ENCODE data around the gene C8B. TPM values are rescaled to one million over a fixed set of nuclear protein-coding genes. Genes with fewer than 3 reads are reported as not detected.

Gene C8B
- polyA plus RNA-seq, 1 donor from 2014 or later = not detected

- Histone ChIP-seq H3K4me3 (ENCODE audit: low read length) (no peak overlapping the region), H3K9me2 (ENCODE audit: insufficient read depth, low read length) (no peaks in the 10 kb centered on the region), H3K9ac (ENCODE audit: low read length) (no peak overlapping the region), H3K36me3 (ENCODE audit: insufficient read depth, low read length) (no peaks in the 10 kb centered on the region), H3F3A (ENCODE audit: insufficient read depth, low read length, poor library complexity, severe bottlenecking) (no peaks in the 10 kb centered on the region), H2AFZ (ENCODE audit: low read depth, low read length) (no peak overlapping the region), H3K4me2 (ENCODE audit: low read length) (no peak overlapping the region), H3K79me2 (replicated peaks; ENCODE audit: insufficient read depth, low read length) (no peaks in the 10 kb centered on the region), H3K9me3 (ENCODE audit: low read length) (no peaks in the 10 kb centered on the region), H4K20me1 (ENCODE audit: insufficient read depth) (no peaks in the 10 kb centered on the region), H3K27me3 (ENCODE audit: insufficient read depth, low read depth, low read length) (no peaks in the 10 kb centered on the region), H3K27ac (ENCODE audit: low read length) (no peak overlapping the region)
- TF ChIP-seq, protein P1, sequence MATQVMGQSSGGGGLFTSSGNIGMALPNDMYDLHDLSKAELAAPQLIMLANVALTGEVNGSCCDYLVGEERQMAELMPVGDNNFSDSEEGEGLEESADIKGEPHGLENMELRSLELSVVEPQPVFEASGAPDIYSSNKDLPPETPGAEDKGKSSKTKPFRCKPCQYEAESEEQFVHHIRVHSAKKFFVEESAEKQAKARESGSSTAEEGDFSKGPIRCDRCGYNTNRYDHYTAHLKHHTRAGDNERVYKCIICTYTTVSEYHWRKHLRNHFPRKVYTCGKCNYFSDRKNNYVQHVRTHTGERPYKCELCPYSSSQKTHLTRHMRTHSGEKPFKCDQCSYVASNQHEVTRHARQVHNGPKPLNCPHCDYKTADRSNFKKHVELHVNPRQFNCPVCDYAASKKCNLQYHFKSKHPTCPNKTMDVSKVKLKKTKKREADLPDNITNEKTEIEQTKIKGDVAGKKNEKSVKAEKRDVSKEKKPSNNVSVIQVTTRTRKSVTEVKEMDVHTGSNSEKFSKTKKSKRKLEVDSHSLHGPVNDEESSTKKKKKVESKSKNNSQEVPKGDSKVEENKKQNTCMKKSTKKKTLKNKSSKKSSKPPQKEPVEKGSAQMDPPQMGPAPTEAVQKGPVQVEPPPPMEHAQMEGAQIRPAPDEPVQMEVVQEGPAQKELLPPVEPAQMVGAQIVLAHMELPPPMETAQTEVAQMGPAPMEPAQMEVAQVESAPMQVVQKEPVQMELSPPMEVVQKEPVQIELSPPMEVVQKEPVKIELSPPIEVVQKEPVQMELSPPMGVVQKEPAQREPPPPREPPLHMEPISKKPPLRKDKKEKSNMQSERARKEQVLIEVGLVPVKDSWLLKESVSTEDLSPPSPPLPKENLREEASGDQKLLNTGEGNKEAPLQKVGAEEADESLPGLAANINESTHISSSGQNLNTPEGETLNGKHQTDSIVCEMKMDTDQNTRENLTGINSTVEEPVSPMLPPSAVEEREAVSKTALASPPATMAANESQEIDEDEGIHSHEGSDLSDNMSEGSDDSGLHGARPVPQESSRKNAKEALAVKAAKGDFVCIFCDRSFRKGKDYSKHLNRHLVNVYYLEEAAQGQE (IDR thresholded peaks at IDR 0.05; ENCODE audit: borderline replicate concordance) = no peak
- TF ChIP-seq TAF1 (IDR thresholded peaks at IDR 0.05; ENCODE audit: low read depth) = no peak
- no peak for TF ChIP-seq POLR2AphosphoS5 (IDR thresholded peaks at IDR 0.05)
- no peak for TF ChIP-seq MXI1 (conservative IDR thresholded peaks at IDR 0.05; ENCODE audit: poor library complexity, severe bottlenecking)
- TF ChIP-seq, protein P2, sequence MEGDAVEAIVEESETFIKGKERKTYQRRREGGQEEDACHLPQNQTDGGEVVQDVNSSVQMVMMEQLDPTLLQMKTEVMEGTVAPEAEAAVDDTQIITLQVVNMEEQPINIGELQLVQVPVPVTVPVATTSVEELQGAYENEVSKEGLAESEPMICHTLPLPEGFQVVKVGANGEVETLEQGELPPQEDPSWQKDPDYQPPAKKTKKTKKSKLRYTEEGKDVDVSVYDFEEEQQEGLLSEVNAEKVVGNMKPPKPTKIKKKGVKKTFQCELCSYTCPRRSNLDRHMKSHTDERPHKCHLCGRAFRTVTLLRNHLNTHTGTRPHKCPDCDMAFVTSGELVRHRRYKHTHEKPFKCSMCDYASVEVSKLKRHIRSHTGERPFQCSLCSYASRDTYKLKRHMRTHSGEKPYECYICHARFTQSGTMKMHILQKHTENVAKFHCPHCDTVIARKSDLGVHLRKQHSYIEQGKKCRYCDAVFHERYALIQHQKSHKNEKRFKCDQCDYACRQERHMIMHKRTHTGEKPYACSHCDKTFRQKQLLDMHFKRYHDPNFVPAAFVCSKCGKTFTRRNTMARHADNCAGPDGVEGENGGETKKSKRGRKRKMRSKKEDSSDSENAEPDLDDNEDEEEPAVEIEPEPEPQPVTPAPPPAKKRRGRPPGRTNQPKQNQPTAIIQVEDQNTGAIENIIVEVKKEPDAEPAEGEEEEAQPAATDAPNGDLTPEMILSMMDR (IDR thresholded peaks at IDR 0.05; ENCODE audit: poor library complexity, severe bottlenecking) = no peak
- no peak for TF ChIP-seq EZH2 (IDR thresholded peaks at IDR 0.05; ENCODE audit: borderline replicate concordance, insufficient read depth, low read length, poor library complexity, severe bottlenecking)
- TF ChIP-seq RAD21 (conservative IDR thresholded peaks at IDR 0.05) = no peak
- TF ChIP-seq SMC3 (conservative IDR thresholded peaks at IDR 0.05; ENCODE audit: poor library complexity) = no peak
- no peak for TF ChIP-seq EP300 (conservative IDR thresholded peaks at IDR 0.05; ENCODE audit: poor library complexity, severe bottlenecking)
These were observed 41.7 kb downstream of the C8B start for GRCh38 chr1:56924116-56924515.

DNA sequence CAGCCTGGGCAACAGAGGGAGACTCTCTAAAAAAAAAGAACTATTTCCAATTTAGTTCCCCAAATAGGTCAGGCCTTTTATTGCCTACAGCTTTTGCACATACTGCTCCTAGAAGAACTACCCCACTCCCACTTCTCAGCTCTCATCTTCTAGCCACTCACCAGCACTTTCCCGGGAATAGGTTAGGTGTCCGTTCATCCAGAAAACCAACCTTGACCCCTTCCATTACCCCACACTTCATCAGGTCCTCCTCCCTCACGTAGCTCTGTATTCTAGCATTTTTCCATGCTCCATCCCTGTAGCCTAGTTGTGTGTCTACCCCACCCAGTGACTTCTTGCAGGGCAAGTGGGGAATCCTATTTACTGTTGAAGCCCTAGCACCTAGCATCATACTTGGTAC, 42.6 kb downstream of the C8B start:
- Histone ChIP-seq H3K36me3 (ENCODE audit: insufficient read depth, low read length) (no peaks in the 10 kb centered on the region), H3K4me3 (ENCODE audit: low read length) (no peak overlapping the region), H3K9me2 (ENCODE audit: insufficient read depth, low read length) (no peaks in the 10 kb centered on the region), H3K27me3 (ENCODE audit: insufficient read depth, low read depth, low read length) (no peaks in the 10 kb centered on the region), H3K4me2 (ENCODE audit: low read length) (no peak overlapping the region), H4K20me1 (ENCODE audit: insufficient read depth) (no peaks in the 10 kb centered on the region), H3K79me2 (replicated peaks; ENCODE audit: insufficient read depth, low read length) (no peaks in the 10 kb centered on the region), H3K9ac (ENCODE audit: low read length) (no peak overlapping the region), H3K27ac (ENCODE audit: low read length) (no peak overlapping the region), H3K9me3 (ENCODE audit: low read length) (no peaks in the 10 kb centered on the region), H3F3A (ENCODE audit: insufficient read depth, low read length, poor library complexity, severe bottlenecking) (no peaks in the 10 kb centered on the region), H2AFZ (ENCODE audit: low read depth, low read length) (no peak overlapping the region)
- TF ChIP-seq POLR2AphosphoS5 (IDR thresholded peaks at IDR 0.05) = no peak
- no peak for TF ChIP-seq SMC3 (conservative IDR thresholded peaks at IDR 0.05; ENCODE audit: poor library complexity)
- no peak for TF ChIP-seq RAD21 (conservative IDR thresholded peaks at IDR 0.05)
- no peak for TF ChIP-seq EP300 (conservative IDR thresholded peaks at IDR 0.05; ENCODE audit: poor library complexity, severe bottlenecking)
- TF ChIP-seq TAF1 (IDR thresholded peaks at IDR 0.05; ENCODE audit: low read depth) = no peak
- TF ChIP-seq, protein P1 (IDR thresholded peaks at IDR 0.05; ENCODE audit: borderline replicate concordance) = no peak
- TF ChIP-seq, protein P2 (IDR thresholded peaks at IDR 0.05; ENCODE audit: poor library complexity, severe bottlenecking) = no peak
- TF ChIP-seq MXI1 (conservative IDR thresholded peaks at IDR 0.05; ENCODE audit: poor library complexity, severe bottlenecking) = no peak
- TF ChIP-seq EZH2 (IDR thresholded peaks at IDR 0.05; ENCODE audit: borderline replicate concordance, insufficient read depth, low read length, poor library complexity, severe bottlenecking) = no peak
